Measurements from ENCODE around the gene OGDHL.
"Not testable (repeated sequence)": the region's sequence is repeated elsewhere in the genome, so short reads cannot be mapped to it uniquely, and the experiment has no call there.

Gene OGDHL

DNA sequence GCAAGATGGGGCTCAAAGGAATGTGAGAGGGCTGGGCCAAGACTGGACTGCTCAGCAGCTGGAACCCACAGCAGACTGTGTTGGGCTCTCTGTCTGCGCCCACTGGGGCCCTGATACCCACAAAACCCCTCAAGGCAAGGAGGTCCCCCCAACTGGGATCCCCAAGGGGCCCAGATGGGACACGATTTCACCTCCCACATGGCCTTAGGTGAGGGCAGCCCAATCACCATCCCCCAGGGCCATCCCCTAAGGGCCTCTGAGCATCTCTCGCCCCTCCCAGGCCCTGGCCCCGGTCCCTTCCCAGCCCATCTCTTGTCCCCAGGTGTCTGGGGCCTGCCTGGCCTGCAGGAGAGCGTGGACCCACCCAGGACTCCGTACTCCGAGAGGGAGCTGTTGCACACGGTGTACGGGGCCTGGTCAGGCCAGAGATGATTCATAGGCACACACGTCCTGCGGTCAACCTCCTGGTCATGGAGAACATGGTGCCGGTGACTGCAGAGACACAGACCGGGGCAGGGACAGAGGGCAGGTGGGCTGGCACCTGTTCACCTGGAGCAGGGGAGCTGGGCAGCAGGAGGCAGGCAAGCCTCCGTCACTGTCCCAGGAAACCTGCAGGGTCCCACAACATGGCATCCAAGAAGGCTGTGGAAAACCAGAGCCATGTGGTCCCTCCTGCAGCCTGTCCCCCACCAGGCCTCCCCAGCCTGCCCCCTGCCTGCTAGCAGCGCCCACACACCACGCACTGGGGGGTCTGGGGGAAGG is 21.6 kb downstream of the OGDHL start:
- DNase-seq (ENCODE audit: low read depth in 2 of 2, low spot score in 1 of 2) = no peak

DNA sequence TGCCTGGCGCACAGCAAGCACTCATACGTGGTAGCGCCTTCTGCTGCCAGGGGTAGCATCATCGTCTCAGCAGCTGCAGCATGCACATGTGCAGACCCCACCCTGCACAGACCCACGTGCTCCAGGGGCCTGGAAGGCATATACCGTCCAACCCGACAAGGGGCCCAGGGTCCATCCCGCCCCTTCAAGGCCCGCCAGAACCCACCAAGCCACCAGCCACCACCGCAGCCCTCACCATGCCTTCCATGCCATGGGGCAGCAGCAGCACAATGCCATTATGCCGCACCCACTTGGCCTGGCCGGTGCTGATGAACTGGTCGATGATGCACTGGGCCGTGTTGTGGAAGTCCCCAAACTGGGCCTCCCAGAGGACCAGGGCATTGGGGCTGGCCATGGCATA is 22.7 kb downstream of the OGDHL start:
- DNase-seq (ENCODE audit: low read depth in 2 of 2, low spot score in 1 of 2) = no peak

DNA sequence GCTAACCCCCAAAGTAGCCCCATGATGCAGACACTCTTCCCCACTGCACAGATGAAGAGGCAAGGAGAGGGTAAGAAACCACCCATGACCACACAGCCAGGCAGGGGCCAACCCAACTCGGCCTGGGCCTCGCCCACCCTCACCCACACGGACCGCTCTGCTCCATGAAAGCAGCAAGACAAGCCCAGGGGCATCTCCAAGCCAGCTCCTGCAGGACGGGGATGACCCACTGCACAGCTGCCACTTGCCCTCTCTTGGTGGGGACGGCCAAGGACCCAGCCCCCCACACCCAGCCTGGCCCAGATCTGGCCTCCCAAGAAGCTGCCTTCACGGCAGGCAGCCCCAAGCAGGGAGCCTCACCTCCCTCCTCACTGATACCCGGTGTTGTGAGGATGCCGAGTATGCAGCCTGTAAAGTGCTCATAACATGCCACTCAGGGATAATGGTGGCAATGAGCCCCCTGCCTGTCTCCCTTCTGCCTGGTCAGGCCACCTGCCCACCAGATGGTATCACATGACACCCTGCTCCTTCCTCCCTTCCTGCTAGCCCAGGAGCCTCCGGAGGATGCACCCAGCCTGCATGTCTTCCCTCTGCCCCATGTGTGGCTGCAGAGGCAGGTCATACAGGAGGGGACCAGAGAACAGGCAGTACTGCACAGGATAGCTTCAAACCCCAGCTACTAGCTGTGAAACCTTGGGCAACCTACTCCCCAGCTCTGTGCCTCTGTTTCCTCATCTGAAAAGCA is 23.3 kb downstream of the OGDHL start:
- DNase-seq (ENCODE audit: low read depth in 2 of 2, low spot score in 1 of 2) = no peak

DNA sequence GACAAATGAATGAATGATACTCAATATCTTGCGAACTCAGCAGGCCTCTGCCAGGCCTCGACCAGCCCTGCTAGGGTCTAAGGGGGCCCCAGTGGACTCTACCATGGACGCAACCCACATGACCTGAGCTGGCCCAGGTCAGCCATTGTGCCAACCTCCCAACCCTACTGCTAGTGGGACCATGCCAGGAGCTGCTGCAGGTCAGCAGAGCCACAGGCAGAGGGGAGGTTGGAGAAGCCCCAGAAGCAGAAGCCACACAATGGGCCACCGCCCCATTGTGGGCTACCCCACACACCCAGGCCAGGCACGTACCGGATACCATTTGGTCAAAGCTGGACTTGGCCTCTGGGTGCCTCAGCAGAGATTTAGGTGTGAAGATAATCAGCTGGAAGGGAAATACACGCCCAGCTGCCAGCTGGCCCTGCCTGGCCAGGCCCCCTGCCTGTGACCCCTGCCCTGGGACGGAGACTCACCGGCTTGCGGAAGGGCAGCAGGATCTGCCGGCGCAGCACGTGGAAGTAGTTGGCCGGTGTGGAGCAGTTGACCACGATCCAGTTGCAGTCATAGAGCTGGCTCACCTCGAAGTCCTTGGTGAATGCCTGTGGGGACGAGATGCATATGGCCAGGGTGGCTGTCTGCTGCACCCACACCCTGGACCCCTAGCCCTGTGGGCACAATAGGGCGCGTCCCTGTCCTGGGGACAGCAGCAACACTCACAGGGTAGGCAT is 24.5 kb downstream of the OGDHL start:
- no peak for DNase-seq (ENCODE audit: low read depth in 2 of 2, low spot score in 1 of 2)

DNA sequence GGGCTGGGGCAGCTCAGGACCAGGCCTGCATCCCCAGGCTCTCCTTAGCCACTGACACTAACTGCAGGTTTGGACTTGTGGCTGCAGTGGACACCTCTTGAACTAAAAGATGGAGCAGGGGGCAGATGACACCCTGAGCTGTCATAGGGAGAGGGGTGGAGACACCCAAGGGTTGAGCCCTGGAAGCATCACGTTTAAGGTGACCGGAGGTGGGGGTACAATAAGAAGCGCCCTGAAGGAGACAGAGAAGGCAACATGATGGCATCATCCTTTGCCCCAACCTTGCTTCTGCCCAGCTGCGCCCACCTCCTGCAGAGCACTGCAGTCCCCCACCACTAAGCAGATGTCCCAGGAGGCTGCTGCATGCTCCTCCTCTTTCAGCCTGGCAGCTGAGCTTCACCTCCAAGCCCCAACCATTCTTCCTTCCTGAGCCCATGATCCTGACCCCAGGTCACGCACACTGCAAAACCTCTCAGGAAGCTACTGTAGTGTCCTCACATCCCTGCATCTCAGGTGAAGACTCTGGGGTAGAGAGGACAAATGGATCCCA is 25.5 kb downstream of the OGDHL start:
- DNase-seq (ENCODE audit: low read depth in 2 of 2, low spot score in 1 of 2) = no peak

DNA sequence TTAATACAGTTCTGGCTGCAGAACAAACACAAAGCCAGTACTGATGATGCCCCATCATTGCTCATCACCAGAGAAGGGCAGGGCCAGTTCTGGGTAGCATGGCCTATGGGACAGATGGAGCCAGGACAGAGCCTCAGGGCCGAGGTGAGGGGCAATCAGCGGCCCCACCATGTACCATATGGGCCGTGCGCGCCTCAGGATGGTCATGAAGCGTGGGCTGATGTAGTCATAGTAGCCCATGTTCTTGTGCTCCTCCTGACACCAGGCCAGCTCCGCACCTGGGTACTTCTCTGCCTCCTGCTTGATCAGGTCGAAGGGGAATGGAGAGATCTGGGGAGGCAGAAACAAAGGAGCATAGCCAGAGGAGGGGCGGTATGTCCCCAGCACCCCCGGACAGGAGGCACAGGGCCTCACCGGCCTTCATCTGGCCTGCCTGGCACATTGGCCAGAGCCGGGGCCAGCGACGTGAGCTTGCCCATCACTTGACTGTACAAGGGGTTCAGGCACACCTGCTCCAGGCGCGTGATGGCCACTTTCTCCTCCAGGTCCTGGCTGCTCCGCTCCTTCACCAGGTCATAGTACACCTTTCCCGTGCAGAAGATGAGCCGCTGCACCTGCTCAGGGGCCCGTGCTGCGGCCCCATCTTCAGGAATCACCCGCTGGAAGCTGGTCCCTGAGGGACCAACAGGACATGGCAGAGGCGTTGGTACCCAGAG is 26.1 kb downstream of the OGDHL start:
- DNase-seq (ENCODE audit: low read depth in 2 of 2, low spot score in 1 of 2) = no peak

DNA sequence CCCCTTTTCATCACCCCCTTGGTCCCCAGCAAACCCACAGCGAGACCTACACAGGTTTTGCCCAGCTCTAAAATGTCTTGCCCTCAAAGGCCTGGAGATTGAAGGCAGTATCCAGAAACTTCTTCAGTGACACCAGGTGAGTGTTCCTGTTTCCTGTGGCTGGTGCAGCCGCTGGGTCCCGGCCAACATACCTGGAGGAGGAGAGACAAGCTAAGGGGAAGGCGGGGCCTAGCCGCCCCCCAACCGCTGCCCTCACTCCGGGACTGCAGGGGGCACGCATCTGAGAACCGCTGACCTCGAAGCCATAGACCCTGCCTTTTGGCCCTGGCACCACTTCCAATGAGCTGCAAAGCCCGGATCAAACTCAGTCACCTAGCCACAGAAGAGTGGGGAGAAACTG is 27.0 kb downstream of the OGDHL start:
- DNase-seq (ENCODE audit: low read depth in 2 of 2, low spot score in 1 of 2) = no peak

DNA sequence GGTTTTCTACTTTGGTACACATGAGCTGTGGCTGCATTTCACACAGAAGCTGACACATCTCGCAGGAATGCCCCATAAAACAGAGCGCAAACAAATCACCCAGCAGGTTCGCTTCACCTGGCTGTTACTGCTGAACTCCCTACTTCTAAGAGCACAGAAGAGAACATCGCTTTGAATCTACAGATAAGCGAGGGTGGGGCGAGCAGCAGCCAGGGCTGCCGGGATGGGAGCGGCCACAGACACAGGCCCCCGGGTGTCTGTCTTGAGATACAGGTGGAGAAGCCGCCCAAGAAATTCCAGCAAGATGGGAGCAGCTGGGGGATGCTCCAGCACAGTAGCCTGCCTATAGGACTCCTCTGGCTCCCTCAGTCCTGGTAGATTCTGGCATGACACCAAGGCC is 27.4 kb downstream of the OGDHL start:
- no peak for DNase-seq (ENCODE audit: low read depth in 2 of 2, low spot score in 1 of 2)

DNA sequence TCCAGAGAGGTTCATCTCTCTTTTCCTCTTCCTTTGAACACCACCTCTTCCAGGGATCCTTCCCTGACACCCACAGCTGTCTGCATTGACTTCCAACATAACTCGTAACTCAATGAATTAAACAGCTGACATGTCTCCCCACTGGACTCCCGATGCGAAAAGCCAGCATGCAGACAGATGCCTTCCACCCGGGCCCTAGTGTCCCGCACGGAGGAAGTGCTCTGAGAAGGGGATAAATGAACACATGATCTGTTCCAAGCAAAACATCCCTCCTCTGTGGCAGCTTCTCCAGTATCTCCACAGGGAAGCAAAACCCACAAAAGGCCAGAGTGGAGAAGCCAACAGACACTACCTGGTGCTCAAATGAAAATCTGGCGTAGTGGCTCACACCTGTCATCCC is 28.3 kb downstream of the OGDHL start:
- no peak for DNase-seq (ENCODE audit: low read depth in 2 of 2, low spot score in 1 of 2)

DNA sequence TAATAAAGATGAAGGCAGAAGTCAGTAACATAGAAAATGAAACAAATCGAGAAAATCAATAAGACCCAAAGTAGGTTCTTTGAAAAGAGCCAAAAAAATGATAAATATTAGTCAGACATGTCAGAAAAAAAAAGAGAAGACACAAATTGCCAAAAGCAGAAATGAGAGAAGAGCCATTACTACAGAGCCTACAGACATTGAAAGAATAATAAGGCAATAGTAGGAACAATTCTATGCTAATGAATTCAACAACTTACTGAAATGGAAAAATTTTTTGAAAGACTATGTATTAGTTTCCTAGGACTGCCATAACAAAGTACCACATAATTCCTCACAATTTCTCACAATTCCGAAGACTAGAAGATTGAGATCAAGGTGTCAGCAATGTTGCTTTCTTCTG is 35.5 kb downstream of the OGDHL start:
- DNase-seq (ENCODE audit: low read depth in 2 of 2, low spot score in 1 of 2) = no peak

DNA sequence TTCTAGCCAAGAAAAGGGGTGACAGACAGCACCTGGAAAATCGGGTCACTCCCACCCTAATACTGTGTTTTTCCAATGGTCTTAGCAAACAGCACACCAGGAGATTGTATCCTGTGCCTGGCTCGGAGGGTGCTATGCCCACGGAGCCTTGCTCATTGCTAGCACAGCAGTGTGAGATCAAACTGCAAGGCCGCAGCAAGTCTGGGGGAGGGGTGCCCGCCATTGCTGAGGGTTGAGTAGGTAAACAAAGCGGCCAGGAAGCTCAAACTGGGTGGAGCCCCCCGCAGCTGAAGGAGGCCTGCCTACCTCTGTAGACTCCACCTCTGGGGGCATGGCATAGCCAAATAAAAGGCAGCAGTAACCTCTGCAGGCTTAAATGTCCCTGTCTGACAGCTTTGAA is 47.0 kb downstream of the OGDHL start:
- DNase-seq (ENCODE audit: low read depth in 2 of 2, low spot score in 1 of 2) = not testable (repeated sequence)

DNA sequence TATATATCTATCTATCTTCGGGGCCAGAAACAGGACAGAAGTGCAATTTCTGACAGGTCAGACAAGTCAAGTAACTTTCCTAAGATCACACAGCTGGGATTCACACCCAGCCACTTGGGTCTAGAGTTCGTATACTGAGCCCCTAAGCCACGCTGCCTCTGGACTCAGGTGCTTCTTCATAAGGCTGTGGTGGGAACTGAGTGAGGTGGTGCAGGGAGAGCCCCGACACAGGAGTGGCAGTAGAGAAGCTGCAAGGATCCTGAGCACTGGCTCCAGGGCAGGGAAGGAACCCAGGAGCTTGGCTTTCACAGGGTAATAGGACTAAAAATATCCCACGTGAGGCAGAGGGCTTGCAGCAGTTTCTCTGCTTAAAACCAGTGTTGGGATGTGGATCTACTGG is 48.9 kb downstream of the OGDHL start:
- no peak for DNase-seq (ENCODE audit: low read depth in 2 of 2, low spot score in 1 of 2)

DNA sequence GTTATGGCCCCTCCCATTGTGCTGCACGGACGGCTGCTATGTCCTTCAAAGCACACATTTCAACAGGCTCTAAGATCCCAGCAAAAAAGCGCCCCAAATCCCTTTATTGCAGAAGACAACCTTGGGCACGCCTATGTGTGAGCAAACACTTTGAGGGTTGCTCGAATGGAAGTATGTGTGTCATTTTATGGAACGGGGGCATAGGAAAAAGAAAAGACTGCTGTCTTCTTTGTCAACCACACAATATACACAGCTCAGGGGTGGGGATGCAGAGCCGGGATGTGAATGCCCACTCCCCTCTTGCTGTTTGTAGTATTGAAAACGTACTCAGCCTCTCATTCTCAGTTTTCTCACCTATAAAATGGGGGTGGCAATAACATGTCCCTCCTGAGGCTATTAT is 50.6 kb downstream of the OGDHL start:
- DNase-seq (ENCODE audit: low read depth in 2 of 2, low spot score in 1 of 2) = no peak

DNA sequence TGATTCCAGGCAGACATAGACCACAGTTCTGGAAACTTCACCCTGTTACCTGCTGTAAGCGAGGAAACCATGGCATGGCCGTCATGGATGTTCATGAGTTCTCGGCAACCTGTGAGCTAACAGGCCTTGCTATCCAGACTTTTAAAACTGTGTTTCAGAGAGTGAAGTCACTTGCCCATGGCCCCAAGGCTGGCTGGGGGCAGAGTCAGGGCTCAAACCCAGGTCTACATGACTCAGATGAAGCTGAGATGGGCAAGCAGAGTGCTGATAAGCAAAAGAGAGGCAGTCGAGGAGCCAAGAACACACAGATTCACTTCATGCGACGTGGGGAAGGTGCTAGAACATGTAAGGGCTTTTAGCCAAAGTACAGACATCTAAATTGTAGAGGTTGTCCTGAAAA is 51.2 kb downstream of the OGDHL start:
- no peak for DNase-seq (ENCODE audit: low read depth in 2 of 2, low spot score in 1 of 2)

DNA sequence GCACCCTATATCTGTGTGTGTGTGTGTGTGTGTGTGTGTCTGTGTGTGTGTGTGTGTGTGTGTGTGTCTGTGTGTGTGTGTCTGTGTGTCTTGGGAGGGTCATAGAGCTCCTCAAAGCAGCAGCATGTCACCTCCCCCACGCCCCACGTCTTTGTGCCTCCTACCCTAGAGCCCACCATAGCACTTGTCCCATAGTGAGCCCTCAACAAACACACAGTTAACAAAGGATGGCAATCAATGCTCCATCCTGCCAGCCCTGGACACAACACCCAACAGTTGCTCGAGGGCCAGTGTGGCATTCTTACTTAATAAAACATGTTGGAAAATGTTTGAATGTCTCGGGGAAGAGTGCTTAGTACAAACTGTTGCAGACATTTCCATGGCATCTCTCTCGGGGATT is 52.2 kb downstream of the OGDHL start:
- DNase-seq (ENCODE audit: low read depth in 2 of 2, low spot score in 1 of 2) = no peak

DNA sequence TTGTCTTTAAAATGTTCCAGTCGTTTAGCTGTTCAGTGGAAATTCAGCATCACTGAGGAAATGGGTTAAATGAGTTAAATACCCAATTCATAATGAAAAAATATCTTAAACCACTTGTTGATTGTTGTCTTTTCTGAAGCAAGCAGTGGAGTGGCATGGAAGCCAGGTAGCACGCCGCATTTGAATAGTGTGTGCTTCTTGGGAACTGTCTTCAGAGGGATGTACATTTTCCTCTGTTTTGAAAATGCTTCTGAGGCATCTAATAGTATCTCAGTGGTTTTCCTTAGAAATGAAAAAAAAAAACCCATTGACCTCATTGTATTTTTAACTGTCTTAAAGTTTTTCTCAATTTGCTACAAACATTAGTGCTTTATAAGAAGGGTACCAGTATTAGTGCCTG is 54.5 kb downstream of the OGDHL start:
- DNase-seq (ENCODE audit: low read depth in 2 of 2, low spot score in 1 of 2) = no peak

DNA sequence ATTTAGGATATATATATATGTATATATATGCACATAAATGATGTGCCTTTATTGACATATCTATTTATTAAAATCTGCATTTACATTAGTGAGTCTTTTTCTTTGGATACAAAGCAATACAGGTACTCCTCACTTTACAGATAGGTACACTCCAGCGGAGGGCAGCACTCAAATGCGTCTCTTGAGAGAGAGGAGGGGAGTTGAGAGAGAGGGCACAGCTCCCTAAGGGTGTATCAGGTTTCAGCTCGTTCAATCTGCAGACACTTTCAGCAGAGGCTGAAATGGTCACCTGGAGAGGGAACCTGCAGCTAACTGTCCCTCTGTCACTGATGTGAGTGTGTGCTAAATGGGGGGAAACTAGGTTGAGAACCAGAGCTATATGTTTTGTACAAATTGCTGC is 61.1 kb downstream of the OGDHL start:
- DNase-seq (ENCODE audit: low read depth in 2 of 2, low spot score in 1 of 2) = no peak

DNA sequence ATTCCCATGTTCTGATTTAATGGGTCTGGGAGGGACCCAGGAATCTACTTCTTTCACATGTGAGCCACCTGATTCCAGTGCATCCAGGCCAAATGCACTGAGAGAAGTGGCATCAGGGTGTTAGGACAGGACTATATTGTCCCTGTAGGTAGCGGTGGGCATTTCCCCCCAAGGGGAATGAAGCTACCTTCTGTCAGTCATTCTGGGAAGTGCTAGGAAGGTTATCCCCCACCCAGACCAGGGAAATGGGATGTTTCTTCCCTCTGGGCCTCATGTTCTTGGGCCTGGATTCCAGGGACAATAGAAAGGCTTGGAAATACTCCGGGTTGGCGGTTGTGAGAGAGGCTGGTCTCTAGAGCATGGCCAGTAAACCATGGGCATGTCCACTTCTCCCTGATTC is 61.9 kb downstream of the OGDHL start:
- DNase-seq (ENCODE audit: low read depth in 2 of 2, low spot score in 1 of 2) = no peak

DNA sequence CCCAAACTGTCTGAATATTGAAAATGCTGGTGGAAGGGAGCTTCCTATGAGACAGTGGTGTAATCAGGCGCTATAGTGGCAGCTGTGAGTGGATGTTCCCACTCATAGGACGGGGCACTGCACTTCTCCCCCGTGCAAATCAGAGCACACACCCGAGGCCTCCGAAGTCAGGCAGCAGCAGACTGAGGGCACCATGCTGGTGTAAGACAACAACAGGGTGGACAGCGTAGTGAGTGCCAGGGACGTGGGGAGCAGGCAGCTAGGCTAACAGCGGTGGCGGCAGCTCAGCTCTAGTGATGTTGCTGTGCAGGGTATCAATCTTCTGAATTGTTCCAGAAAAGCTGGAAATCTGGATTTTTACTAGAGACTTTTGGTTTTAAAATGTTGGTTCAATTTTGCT is 63.4 kb downstream of the OGDHL start:
- DNase-seq (ENCODE audit: low read depth in 2 of 2, low spot score in 1 of 2) = no peak

DNA sequence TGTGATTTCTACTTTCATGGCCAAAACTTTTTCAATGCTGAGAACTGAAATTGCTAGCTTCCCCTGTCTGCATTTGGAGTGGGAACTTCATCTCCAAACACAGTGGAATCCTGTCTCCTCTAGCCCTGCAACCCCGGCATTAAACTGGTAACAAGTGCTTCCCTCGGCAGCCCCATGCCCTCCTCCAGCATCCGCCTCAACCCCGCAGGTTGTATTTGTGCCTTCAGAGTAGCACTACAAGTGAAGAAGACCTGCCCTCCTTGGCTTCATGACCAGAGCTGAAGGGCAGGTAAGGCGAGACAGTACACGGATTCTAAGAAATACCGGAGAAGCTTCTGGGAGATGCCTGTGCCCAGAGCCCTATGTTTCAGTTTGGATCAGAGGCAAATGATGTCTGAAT is 65.8 kb downstream of the OGDHL start:
- DNase-seq (ENCODE audit: low read depth in 2 of 2, low spot score in 1 of 2) = no peak

DNA sequence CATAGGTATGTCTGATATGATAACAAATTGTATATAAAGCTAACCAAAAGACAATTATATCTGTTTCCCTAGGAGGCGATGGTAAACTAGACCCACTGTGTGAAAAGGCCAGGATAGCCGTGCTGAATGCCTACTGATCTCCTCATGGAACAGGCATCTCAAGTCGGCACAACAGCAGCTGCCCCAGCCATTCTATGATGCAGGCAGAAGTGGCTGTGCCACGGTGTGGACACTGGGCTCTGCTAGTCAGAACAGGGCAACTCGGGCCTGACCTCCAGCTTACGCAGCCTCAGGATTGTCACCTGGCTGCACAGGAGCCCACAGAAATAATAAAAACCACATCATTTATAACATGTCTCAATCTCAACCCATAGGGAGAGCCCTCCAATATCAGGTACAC is 67.7 kb downstream of the OGDHL start:
- DNase-seq (ENCODE audit: low read depth in 2 of 2, low spot score in 1 of 2) = no peak

All from stimulated activated CD8-positive, alpha-beta memory T cell treated with anti-CD3 and anti-CD28 coated beads, Interleukin-4, amount 100 ng/mL, for 1 hour (primary cell).